Activated T-helper 1 cell treated with Interleukin-2 at 50 U/mL for 16 hours (primary cell): Measurements from ENCODE around the gene KLHL36.

Source experiments
- DNase-seq: peaks from one replicate; pipeline ENCODE4 v3.0.0-alpha.2; 2020; ENCODE audit warnings: low read depth

The KLHL36 gene

DNA sequence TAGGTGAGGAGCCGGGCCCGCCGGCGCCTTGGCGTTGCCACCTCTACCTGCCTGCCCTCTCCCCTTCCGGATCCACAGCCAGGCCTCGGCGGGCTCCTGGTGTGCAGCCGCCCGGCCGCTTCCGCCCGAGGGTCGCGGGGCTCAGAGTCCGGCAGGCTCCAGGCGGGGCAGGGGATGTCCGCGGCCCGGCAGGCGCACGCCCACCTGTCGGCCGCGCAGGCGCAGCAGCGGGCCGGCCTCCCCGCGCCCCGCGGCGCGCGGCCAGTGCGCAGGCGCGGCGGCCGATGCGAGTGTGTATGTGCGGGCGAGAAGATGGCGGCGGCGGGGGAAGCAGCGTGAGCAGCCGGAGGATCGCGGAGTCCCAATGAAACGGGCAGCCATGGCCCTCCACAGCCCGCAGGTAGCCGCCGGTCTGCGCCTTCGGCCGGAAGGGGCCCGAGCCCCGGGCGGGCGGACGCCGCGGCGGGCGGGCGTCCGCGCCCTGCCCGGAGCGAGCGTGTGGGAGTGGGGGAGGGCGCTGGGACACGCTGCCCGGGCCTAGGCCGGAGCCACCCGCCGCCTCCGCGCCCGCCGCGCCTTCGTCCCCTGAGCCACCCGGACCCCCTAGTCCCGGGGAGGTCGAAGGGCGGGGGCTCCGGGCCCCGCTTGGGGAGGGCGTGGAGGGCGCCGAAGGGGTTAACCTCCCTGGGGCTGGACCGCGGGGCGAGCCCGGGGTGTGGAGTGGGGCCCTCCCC lies 51.6 kb downstream of the KLHL36 start, which contains the start of gene USP10:
Gene USP10, plus strand, starts transcription at position 289 of the 734 bp plus-strand sequence. Its CDS starts 91 bp downstream, at position 380.
- DNase-seq: peak; percentile 79

DNA sequence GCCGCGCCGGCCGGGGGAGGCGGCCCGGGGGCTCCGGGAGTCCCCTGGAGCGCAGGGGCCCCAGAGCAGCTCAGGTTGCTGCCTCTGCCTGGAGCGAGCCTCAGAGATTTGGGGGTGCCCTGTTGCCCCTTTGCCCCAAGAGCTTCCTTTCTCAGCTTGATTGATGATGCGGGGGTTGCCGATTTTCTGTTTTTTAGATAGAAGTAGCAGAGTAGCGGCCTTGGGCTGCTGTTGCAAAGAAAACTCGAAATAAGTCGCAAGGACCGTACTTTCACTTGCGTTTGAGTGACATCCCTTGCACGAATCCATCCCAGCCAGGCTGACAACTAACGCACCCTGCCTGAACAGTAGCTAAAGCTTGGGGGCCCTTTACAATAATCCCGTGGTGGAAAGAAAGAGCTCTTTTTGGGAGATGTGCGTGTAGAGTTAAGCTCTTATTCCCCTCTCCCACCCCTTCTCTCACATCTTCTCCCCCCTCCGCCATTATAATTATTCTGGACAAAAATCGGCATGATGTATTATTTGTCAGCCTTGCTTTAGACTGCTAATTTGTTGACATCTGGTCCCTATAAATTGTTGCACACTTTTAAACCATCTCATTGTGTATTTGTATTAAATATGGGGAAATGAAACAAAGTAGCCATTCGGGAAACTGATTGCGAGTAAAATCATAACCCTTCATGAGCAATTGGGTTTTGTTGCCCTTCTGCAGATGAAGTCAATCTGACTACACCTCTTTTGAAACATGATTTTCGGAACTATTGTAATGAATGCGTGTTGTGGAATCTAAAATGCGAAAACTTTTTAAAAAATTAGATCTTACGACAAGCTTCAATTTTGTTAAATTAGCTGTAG lies 52.4 kb downstream of the KLHL36 start:
- peak; percentile 12 for DNase-seq

DNA sequence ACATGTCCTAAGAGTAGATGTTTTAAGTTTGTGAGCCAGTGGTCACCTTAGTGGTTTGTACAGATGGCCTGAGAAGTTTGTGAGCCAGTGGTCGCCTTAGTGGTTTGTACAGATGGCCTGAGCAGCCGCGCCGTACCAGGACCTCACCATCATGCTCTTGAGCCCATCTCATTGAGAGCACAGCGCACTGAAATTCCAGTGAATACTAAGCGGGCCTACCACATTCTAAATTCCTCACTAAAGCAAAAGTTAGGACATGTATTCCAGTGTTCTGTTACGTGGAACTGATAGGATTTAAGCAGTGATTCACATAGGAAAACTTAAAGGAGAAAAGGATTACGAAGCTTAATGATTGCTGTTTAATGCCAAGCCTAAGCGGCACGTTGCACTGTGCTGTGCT lies 55.4 kb downstream of the KLHL36 start:
- DNase-seq: no peak

DNA sequence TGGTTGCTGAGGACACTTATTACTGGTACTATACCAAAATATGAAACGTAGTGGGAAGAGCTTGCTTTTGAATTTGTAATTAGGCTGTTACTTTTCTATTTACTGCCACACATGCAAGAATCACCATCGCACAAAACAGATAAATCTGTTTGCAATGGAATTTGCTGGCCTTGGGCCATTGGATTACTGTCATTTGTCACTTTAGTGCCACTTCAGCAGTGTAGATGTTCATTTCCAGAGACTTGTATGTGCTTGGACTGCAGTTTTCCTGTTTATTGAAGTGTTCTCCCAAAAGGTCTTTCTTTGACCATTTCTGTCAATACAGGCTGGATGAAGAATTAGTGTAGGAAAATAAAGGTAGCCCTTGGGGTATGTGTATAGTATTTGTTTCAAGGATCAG lies 55.9 kb downstream of the KLHL36 start:
- no peak for DNase-seq

DNA sequence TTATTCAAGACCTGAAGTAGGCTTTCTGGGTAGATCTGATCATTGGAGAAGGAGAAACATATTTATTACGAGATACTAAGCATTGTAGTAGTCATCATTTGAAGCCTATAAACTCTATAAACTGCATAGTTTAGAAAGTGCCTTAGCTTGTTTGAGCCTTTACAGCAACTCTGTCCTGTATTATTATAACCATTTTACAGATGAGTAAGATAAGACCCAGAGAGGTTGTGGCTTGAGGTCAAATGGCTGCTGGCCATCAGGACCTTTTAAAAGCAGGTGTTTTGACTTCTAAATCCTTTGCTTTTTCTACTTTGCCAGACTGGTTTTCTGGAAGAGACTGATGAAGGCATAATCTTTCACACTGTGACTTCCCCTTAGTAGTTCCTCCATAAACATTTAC lies 58.5 kb downstream of the KLHL36 start:
- no peak for DNase-seq

DNA sequence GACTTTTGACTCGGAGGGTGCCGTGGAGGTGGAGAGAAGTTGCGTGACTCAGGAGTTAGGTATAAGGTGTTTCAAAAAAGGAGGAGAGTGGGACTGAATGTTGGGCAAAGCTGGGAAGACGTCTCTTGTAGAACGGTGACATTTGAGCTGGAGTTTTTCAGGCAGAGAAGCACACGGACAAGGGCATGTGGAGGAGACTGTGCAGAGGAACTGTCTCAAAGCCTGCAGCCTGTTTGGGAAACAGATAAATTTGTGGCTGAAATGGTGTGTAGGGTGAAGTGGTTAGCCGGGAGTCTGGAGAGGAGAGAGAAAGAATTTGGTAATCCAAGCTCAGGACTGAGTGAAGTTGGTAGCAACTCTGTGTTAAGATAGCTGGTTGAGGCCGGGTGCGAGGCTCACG lies 61.3 kb downstream of the KLHL36 start:
- DNase-seq: no peak

DNA sequence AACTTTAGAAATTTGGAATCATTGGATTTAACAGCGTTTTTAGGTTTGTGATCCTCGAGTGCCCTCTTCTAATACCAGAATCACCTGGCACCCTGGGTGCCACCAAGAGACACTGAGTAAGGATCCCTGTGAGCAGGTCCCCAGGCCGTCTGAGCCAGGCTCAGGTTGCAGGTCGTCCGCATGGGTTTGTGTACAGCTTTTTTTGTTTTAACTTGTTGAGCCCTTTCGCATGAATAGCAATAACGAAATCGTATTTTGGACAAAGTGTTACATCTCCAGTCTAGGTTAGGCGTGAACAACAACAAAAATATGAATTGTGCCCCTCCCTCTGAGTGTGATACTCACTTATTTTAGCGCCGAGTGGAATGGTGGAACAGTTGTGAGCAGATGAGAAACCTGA lies 62.4 kb downstream of the KLHL36 start:
- no peak for DNase-seq
